Fibroblast of pulmonary artery (primary cell): Measurements from ENCODE around the gene HAL.
A peak's percentile ranks its signal among the peaks of the same experiment; 100 is the strongest.

ENCODE experiments used
- DNase-seq: peaks from one replicate; pipeline ENCODE4 v3.0.0-alpha.2; 2010; ENCODE audit warnings: low read depth
- H3K4me3 ChIP-seq: replicated peaks from 2 replicates; pipeline ENCODE4 v1.5.1; 2011; ENCODE audit warnings: low read depth, mild to moderate bottlenecking, control low read depth, low read length, moderate library complexity
- TF ChIP-seq, protein P1 (sequence below): IDR thresholded peaks from 2 replicates; pipeline ENCODE4 v1.5.1; 2011; ENCODE audit warnings: mild to moderate bottlenecking, control low read depth, low read length, inconsistent platforms; ENCODE audit errors: missing control alignments

HAL gene

DNA sequence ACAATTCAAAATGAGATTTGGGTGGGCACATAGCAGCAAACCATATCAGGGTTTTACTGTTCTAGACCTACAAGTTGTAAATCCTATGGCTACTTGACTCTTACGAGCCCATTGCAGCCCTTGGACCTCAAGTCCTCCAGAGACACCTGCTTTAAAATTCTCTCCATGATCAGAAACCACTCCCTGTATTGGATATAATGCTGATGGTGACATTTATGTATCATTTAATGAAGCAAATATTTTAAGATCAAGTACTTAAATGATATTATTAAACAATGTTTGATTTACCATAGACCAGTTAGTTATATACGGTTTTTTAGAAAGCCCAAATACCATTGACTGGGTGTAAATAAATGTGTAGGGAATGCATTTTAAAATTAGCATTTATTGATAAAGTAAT, 28.8 kb downstream of the HAL start:
- DNase-seq: no peak
- TF ChIP-seq, protein P1, sequence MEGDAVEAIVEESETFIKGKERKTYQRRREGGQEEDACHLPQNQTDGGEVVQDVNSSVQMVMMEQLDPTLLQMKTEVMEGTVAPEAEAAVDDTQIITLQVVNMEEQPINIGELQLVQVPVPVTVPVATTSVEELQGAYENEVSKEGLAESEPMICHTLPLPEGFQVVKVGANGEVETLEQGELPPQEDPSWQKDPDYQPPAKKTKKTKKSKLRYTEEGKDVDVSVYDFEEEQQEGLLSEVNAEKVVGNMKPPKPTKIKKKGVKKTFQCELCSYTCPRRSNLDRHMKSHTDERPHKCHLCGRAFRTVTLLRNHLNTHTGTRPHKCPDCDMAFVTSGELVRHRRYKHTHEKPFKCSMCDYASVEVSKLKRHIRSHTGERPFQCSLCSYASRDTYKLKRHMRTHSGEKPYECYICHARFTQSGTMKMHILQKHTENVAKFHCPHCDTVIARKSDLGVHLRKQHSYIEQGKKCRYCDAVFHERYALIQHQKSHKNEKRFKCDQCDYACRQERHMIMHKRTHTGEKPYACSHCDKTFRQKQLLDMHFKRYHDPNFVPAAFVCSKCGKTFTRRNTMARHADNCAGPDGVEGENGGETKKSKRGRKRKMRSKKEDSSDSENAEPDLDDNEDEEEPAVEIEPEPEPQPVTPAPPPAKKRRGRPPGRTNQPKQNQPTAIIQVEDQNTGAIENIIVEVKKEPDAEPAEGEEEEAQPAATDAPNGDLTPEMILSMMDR: no peak
- H3K4me3 ChIP-seq: no peak overlapping the region

DNA sequence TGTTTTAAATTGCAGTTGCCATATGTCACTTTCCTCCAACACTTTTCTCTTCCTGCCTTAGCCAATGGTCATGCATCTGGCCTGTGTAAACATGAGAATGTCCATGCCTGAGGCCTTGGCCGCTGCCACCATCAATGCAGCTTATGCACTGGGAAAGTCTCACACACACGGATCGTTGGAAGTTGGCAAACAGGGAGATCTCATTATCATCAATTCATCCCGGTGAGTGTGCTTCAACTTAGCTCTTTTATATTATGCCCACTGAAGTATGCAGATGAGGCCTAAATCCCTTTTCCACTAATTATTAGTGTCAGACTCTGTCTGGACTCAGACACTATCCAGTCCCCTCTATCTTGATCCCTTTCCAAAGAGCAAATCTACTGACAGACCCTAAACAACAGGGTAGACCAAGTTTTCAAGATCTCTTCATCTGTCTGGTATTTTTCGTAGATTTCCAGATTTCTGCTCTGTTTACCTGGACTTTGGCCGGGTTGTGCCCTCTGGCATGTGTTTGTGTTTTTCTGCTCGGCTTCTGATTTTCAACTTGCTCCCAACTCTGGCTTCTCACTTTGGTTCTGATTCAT, 29.8 kb downstream of the HAL start:
- DNase-seq: no peak
- no peak overlapping the region for H3K4me3 ChIP-seq
- TF ChIP-seq, protein P1: no peak

- no peak overlapping the region for H3K4me3 ChIP-seq
- TF ChIP-seq, protein P1: no peak
- no peak for DNase-seq
Measured at GRCh38 chr12:95963096-95963495, 33.0 kb downstream of the HAL start.

DNA sequence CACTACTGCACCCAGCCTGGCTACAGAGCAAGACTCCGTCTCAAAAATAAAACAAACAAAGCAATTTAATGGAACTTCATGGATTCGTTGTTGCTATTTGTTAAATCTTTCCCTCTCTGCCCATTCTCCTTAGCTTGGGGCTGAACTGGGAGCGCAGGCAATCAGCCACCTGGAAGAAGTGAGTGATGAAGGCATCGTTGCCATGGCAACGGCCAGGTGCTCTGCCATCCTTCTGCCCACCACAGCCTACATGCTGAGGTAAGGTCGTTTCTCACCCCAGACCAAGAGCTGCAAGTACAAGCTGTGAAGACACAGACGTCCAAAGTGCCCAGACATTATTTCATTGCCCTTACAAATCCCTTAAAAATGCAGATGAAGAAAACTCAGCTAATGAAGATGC, 33.9 kb downstream of the HAL start:
- TF ChIP-seq, protein P1: no peak
- DNase-seq: no peak
- no peak overlapping the region for H3K4me3 ChIP-seq

GRCh38 chr12:95960241-95960640, 35.9 kb downstream of the HAL start:
- no peak for DNase-seq
- TF ChIP-seq, protein P1: no peak

GRCh38 chr12:95959107-95959506, 37.0 kb downstream of the HAL start:
- TF ChIP-seq, protein P1: no peak
- DNase-seq: peak; percentile 11

More at GRCh38 chr12:95960241-95960640, 35.9 kb downstream of the HAL start:
- no peak overlapping the region for H3K4me3 ChIP-seq

GRCh38 chr12:95956557-95957145, 39.5 kb downstream of the HAL start:
- TF ChIP-seq, protein P1: no peak
- DNase-seq: no peak
- H3K4me3 ChIP-seq: no peak overlapping the region

More at GRCh38 chr12:95959107-95959506, 37.0 kb downstream of the HAL start:
- no peak overlapping the region for H3K4me3 ChIP-seq
